Activated T-cell treated with anti-CD3 and anti-CD28 coated beads for 24 hours (primary cell): ENCODE results near the gene PCARE.
"Not testable (repeated sequence)": the region's sequence is repeated elsewhere in the genome, so short reads cannot be mapped to it uniquely, and the experiment has no call there.

ENCODE experiments used
- DNase-seq: peaks from one replicate; pipeline ENCODE4 v3.0.0-alpha.2; 2020; ENCODE audit warnings: low read depth

PCARE gene

GRCh38 chr2:29096969-29097368 lies 22.6 kb upstream of the PCARE start:
- DNase-seq, result no peak

DNA sequence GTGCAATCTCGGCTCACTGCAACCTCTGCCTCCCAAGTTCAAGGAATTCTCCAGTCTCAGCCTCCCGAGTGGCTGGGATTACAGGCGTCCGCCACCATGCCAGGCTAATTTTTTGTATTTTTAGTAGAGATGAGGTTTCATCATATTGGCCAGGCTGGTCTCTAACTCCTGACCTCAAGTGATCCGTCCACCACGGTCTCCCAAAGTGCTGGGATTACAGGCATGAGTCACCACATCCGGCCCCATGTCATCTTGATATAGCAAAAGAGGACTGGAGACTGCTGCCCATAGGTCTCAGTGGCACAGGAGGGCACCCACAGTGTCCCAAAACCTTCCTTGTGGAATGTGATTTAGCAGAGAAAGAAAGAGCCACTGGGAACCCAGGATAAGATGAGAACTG lies 16.0 kb upstream of the PCARE start:
- not testable (repeated sequence) for DNase-seq

DNA sequence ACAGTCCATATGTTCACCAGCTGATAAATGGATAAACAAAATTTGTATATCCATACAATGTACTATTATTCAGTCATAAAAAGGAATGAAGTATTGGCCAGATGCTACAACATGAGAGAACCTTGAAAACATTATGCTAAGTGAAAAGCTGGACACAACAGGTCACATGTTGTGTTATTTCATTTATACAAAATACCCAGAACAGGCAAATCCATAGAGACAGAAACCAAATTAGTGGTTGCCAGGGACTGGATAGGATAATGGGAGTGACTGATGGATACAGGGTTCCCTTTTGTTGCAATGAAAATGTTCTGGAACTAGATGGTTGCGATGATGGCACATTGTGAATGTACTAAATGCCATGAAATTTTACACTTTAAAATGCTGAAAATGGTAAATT lies 10.2 kb upstream of the PCARE start:
- DNase-seq, result no peak

DNA sequence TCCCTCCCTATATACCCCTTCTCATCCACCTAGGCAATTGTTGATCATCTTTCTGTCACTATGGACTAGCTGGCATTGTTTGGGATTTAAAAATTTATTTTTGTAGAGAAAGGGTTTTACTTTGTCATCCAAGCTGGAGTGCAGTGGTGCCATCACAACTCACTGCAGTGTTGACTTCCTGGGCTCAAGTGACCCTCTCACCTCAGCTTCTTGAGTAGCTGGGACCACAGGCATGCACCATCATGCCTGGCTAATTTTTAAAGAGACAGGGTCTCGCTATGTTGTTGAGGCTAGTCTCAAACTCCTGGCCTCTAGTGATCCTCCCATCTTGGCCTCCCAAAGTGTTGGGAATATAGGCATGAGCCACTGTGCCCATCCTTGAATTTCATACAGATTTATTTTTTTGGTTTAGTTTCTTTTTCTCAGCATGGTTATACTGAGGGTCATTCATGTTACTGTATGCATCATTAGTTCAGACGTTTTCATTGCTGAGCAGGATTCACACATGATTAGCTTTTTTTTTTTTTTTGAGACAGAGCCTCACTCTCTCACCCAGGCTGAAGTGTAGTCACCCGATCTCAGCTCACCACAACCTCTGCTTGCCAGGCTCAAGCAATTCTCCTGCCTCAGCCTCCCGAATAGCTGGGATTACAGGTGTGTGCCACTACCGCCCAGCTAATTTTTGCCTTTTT lies 8.6 kb upstream of the PCARE start:
- DNase-seq, result no peak

- no peak for DNase-seq
These were observed 6.8 kb upstream of the PCARE start for GRCh38 chr2:29080886-29081743.

DNA sequence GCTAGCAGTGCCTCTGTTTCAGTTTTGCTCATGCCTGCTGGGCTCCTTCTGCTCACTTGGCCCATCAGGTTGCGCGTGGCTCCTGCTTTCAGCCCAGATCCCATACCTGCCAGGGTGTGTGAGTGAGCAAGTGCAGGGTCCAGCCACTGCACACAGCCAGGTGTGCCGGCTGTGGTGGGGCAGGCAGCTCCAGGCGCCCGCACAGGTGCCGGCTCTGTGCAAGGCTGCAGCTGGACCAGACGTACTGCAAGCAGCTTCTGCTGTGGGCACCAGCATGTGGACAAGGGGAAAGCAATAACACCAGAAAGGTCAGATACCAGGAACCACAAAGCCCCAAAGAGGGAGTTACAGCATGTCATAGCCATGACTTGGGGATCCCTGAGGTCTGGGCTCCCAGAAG lies 5.6 kb upstream of the PCARE start:
- DNase-seq, result no peak

DNA sequence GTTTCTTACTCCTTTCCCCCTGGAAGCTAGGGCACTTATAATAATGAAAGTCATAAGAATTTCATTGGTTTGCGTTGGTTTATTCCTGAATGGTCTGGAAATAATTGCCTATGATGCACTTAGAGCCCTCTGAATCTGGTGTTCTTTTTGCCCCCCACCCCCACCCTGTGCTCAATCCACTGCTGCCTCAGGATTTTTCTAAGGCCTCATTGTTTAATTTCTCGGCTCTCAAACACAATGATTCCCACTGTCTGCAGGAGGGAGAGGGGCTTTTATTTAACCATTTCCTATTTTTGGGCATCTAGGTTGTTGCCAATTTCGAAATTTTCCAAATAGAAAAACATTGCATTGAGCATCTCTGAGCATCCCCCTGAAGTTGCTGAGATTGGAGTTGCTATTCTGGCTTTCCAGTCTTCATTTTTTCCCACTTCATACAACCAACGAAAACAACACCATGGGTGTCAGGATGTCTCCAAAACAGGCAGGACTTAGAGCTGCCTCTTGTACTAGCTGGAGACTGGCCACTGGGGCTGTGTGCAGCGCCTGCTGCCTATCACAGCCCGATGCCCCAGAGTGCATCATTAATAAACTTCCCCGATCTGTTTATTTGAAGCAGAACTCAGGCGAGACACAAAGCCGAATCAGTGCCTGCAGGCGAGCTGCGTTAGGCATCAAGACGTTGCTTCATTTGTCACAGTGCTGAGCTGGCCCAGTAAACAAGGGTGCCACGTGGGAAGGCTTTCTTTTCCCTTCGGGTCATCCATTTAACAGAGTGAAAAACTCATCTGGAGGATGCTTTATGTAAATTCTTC lies 1.8 kb upstream of the PCARE start:
- no peak for DNase-seq

GRCh38 chr2:29073933-29074332 lies 390 bp downstream of the PCARE start:
- no peak for DNase-seq

- no peak for DNase-seq
These were observed 1.2 kb downstream of the PCARE start for GRCh38 chr2:29072971-29073725.

DNA sequence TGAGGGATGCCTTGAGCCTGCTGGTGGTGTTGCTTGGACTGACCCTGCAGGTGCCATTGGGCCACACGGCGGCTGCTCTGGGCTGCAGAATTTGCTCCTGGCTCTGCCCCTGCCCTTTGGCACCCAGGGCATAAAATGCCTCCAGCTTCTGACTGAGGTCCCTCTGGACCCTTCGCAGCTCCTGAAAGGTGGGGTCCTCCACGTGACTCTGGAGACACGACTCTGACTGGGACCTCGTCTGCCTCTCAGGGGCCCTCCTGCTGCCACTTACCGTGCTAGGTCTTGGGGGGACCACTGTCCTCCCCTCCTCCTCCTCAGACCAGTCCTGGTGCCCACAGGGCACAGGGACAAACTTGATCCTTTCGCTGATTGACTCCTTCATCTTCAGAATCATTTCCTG lies 2.1 kb downstream of the PCARE start:
- no peak for DNase-seq

DNA sequence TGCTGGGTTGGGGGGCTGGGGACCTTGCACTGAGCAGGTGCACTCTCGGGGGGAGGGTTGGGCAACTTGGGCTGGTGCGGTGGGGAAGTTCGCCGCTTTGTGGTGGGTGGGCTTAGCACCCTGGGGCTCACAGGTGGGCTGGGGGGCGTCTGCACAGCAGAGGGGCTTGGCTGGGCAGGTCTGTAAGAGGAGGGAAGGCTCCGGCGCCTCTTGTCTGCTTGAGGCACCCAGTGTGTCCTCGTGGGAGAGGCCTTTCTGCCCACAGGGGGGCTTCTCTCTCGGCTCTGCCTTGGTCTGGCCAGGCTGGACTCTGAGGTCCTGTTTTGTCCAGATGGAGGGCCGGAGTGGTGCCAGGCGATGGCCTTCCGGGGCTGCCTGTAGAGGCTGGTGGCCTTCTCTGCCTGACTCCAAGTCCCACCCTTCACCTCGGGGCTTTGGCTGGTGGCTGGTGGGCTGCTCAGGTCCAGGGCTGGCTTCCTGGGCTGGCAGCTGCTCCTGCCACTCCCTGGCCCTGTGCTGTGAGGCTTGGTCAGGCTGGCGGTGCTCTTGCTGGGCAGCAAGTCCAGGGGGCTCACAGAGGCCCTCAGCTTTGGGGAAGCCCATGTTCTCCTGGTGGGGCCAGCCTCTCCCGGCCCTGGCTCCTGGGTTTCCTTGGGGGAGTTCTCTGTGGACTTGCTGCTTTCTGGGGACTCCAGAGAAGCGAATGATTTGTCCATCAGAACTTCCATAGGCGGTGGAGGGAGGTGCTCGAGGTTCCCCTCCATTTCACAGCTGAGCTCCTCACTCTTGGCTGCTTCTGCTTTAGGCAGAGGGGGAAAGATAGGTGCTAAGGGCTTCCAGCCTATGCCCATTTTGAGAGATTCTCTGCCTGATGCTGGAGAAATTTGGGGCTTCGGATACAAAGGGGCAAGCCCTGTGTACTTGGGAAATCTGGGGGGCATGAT lies 3.0 kb downstream of the PCARE start:
- DNase-seq, result no peak

DNA sequence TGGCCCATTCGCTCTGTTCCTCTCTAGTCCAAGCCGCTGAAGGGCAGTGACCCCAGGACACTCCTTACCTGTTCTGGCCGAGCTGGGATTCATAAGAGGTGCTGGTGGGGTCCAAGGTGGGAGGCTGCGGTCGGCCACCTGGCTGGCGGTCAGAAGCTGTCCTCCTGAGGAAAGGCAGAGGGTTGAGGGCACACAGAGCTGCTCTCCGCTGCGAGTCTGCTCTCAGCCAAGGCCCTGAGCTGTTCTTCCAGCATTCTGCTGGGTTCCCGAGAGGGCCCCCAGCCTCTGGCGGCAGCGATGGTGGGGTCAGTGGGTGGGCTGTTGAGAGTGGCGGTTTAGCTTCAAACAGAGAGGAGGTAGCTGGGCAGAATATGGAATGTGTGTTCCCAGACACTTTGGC lies 3.8 kb downstream of the PCARE start:
- no peak for DNase-seq

- DNase-seq, result no peak
These were observed 5.8 kb downstream of the PCARE start for GRCh38 chr2:29068513-29068912.

- DNase-seq, result no peak
These were observed 7.2 kb downstream of the PCARE start for GRCh38 chr2:29066997-29067605.

GRCh38 chr2:29066271-29066860 lies 8.0 kb downstream of the PCARE start:
- DNase-seq, result no peak

DNA sequence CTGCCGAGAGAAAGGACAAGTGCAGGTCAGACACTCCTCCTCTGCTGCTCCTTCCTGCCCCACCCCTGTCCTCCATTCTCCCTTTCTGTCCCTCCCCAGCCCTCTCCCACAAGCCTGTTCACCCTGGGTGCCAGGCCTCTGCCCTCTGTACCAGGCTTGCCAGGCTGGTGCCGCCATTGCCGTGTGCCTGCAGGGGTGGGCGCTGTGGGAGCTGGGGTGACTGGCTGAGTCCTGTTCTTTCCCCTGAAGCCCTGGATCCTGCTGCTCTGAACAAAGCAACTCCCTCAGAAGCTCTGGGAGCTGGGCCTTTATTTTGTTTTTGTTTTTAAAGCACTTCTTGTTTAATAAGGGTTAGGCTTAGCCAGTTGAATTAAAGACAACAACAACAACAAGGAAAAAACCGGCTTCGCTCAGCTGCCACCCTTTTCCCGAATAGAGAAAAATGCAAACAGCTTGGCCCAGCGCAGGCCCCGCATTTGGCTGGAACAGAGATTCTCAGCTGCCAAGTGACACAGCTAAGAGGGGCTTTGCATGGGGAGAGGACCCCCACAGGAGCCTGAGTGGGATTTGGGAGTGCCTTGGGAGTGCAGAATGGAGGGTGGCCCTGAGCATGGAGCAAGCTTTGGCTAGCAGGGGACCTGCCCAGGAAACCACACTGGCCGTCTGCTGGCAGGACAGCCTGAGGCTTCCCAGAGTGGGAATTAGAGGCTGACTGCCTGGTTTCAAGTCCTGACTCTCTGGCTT lies 9.1 kb downstream of the PCARE start:
- DNase-seq, result no peak

GRCh38 chr2:29064746-29065067 lies 9.6 kb downstream of the PCARE start:
- no peak for DNase-seq

- no peak for DNase-seq
These were observed 10.0 kb downstream of the PCARE start for GRCh38 chr2:29064346-29064715.

DNA sequence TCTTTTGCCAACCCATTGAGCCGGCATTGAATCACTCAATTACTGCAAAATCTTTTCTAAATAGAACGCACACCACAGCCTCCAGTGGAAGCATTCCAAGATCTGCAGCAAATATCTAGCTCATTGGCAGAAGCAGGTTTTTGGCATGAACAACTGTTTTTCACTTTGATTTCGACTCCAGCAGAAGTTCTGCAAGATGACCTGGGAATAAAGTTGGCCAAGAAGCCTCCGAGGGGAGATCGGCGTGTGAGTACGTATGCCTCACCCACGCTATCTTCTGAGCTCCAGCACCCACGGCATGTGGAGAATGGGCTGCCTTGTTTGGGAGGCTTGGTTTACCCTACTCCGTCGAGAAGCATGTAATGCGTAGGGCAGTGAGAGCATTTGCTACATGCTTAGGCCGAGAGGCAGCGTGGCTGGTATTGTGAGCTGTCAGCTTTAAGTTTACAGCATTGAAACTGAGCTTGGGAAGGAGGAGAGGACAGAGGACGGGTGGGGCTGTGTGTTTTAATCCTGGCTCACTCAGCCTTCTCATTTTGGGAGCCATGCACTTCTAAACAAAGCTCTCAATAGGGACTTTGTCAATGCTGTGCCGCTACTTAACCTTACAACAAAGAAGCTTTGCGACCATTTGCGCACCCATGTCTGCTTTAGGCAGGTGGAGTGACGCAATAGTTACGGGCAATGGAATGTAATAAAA lies 10.5 kb downstream of the PCARE start:
- no peak for DNase-seq
